MM.1S (cell line): ENCODE measurements around the gene ATP10B.

Source experiments
- DNase-seq: peaks from one replicate; pipeline ENCODE4 v3.0.0-alpha.2; 2015
- H2AFZ ChIP-seq: fragments of 300-600 bp; sonication (generic); 2 replicates; pipeline ENCODE4 v1.6.0; 2016; ENCODE audit warnings: antibody characterized with exemption, low read length
- H3F3A ChIP-seq: fragments of 300-600 bp; sonication (generic); 2 replicates; pipeline ENCODE4 v1.6.1; 2016; ENCODE audit warnings: mild to moderate bottlenecking, antibody characterized with exemption, low read length, moderate library complexity, mixed read lengths; ENCODE audit not compliant: insufficient read depth
- H3K27ac ChIP-seq: fragments of 300-600 bp; sonication (generic); 2 replicates; pipeline ENCODE4 v1.5.1; 2016; ENCODE audit warnings: mild to moderate bottlenecking, low read length
- H3K27me3 ChIP-seq: fragments of 300-600 bp; sonication (generic); replicated peaks from 2 replicates; pipeline ENCODE4 v1.6.0; 2016; ENCODE audit warnings: low read length; ENCODE audit not compliant: insufficient read depth
- H3K36me3 ChIP-seq: fragments of 300-600 bp; sonication (generic); replicated peaks from 2 replicates; pipeline ENCODE4 v1.6.1; 2016; ENCODE audit warnings: mild to moderate bottlenecking, low read length, mixed read lengths; ENCODE audit not compliant: insufficient read depth
- H3K4me1 ChIP-seq: fragments of 300-600 bp; sonication (generic); 2 replicates; pipeline ENCODE4 v1.6.1; 2016; ENCODE audit warnings: low read length, mixed read lengths
- H3K4me2 ChIP-seq: fragments of 300-600 bp; sonication (generic); 2 replicates; pipeline ENCODE4 v1.6.0; 2016; ENCODE audit warnings: low read depth, low read length
- H3K4me3 ChIP-seq: fragments of 300-600 bp; sonication (generic); 2 replicates; pipeline ENCODE4 v1.5.1; 2016; ENCODE audit warnings: low read length, mixed read lengths
- H3K79me2 ChIP-seq: fragments of 300-600 bp; sonication (generic); 2 replicates; pipeline ENCODE4 v1.6.1; 2016; ENCODE audit warnings: mixed run types, low read length, mixed read lengths
- H3K9ac ChIP-seq: fragments of 300-600 bp; sonication (generic); 2 replicates; pipeline ENCODE4 v1.6.1; 2016; ENCODE audit warnings: low read length, mixed read lengths
- H3K9me2 ChIP-seq: fragments of 300-600 bp; sonication (generic); replicated peaks from 2 replicates; pipeline ENCODE4 v1.6.1; 2016; ENCODE audit warnings: mild to moderate bottlenecking, low read length, mixed read lengths; ENCODE audit not compliant: insufficient read depth
- H3K9me3 ChIP-seq: fragments of 300-600 bp; sonication (generic); replicated peaks from 2 replicates; pipeline ENCODE4 v1.6.1; 2016; ENCODE audit warnings: mild to moderate bottlenecking, low read length, mixed read lengths; ENCODE audit not compliant: insufficient read depth
- H4K20me1 ChIP-seq: fragments of 300-600 bp; sonication (generic); 2 replicates; pipeline ENCODE4 v1.6.1; 2016; ENCODE audit warnings: mild to moderate bottlenecking, low read length, moderate library complexity, mixed read lengths; ENCODE audit not compliant: insufficient read depth
- CTCF ChIP-seq: fragments of 300-600 bp; sonication (generic); IDR thresholded peaks from 2 replicates; pipeline ENCODE4 v1.5.1; 2016; ENCODE audit warnings: antibody characterized with exemption, low read length, mixed read lengths
- EZH2 ChIP-seq: fragments of 300-600 bp; sonication (generic); optimal IDR thresholded peaks from 2 replicates; pipeline ENCODE3; 2017; ENCODE audit warnings: low read depth, mild to moderate bottlenecking, antibody characterized with exemption, low read length, mixed read lengths
- EZH2phosphoT487 ChIP-seq: fragments of 300-600 bp; sonication (generic); IDR thresholded peaks from 2 replicates; pipeline ENCODE4 v1.6.1; 2018; ENCODE audit warnings: antibody characterized with exemption, low read length

The ATP10B gene

GRCh38 chr5:160620401-160620800 lies 231.6 kb downstream of the ATP10B start:
- no peak overlapping the region for H3K9ac ChIP-seq
- no peaks in the 10 kb centered on the region for H3K9me2 ChIP-seq
- H3K9me3 ChIP-seq = no peaks in the 10 kb centered on the region
- H3F3A ChIP-seq = no peaks in the 10 kb centered on the region
- H2AFZ ChIP-seq = no peak overlapping the region
- no peak overlapping the region for H3K27ac ChIP-seq
- H3K36me3 ChIP-seq = no peaks in the 10 kb centered on the region
- DNase-seq = no peak
- TF ChIP-seq EZH2phosphoT487 (no peak), CTCF (no peak), EZH2 (no peak)
- H3K4me1 ChIP-seq = peaks cover 10% of the 10 kb centered on the region; the same call in 1 of the 2 replicates
- no peak overlapping the region for H3K4me2 ChIP-seq
- H3K27me3 ChIP-seq = no peaks in the 10 kb centered on the region
- no peaks in the 10 kb centered on the region for H3K79me2 ChIP-seq
- H4K20me1 ChIP-seq = no peaks in the 10 kb centered on the region
- no peak overlapping the region for H3K4me3 ChIP-seq

GRCh38 chr5:160619381-160619780 lies 232.6 kb downstream of the ATP10B start:
- Histone ChIP-seq H3F3A (no peaks in the 10 kb centered on the region), H3K9me3 (no peaks in the 10 kb centered on the region), H3K27me3 (no peaks in the 10 kb centered on the region), H3K4me2 (no peak overlapping the region), H3K4me3 (no peak overlapping the region), H3K79me2 (no peaks in the 10 kb centered on the region), H3K9ac (no peak overlapping the region), H3K9me2 (no peaks in the 10 kb centered on the region), H4K20me1 (no peaks in the 10 kb centered on the region), H2AFZ (no peak overlapping the region), H3K27ac (no peak overlapping the region), H3K4me1 (peaks cover 10% of the 10 kb centered on the region; the same call in 1 of the 2 replicates), H3K36me3 (no peaks in the 10 kb centered on the region)
- no peak for TF ChIP-seq EZH2
- no peak for TF ChIP-seq CTCF
- no peak for TF ChIP-seq EZH2phosphoT487
- DNase-seq = no peak

GRCh38 chr5:160618286-160618685 lies 233.7 kb downstream of the ATP10B start:
- no peaks in the 10 kb centered on the region for H3K9me3 ChIP-seq
- no peak overlapping the region for H3K4me2 ChIP-seq
- no peaks in the 10 kb centered on the region for H4K20me1 ChIP-seq
- no peaks in the 10 kb centered on the region for H3K27me3 ChIP-seq
- no peaks in the 10 kb centered on the region for H3F3A ChIP-seq
- no peaks in the 10 kb centered on the region for H3K79me2 ChIP-seq
- H2AFZ ChIP-seq = no peak overlapping the region
- no peak overlapping the region for H3K27ac ChIP-seq
- no peak for TF ChIP-seq EZH2phosphoT487
- no peak for TF ChIP-seq CTCF
- TF ChIP-seq EZH2 = no peak
- no peaks in the 10 kb centered on the region for H3K9me2 ChIP-seq
- no peaks in the 10 kb centered on the region for H3K36me3 ChIP-seq
- H3K4me1 ChIP-seq = peaks cover 10% of the 10 kb centered on the region; the same call in 1 of the 2 replicates
- DNase-seq = no peak
- no peak overlapping the region for H3K9ac ChIP-seq
- no peak overlapping the region for H3K4me3 ChIP-seq
